Heart left ventricle (tissue), 16 donors: Measurements from ENCODE around the gene FAM120C. TPM values are rescaled to one million over a fixed set of nuclear protein-coding genes. Genes with fewer than 3 reads are reported as not detected.

Experiments
- ATAC-seq, 4 donors: fragments of 200-7000 bp; cut with Tn5 transposase; one replicate each; pipeline ENCODE4 v1.9.1; 2020 to 2022; ENCODE audit warnings: moderate library complexity in 4 of 4, mild to moderate bottlenecking in 3 of 4, moderate number of reproducible peaks in 1 of 4
- DNase-seq, 5 donors: peaks; one replicate each; pipeline ENCODE4 v3.0.0-alpha.2; 2020
- H3K27ac ChIP-seq, 12 donors: fragments of 200-600 bp; sonication (generic) in 4 of 12; one replicate each; pipeline versions ENCODE4 v1.5.0 to v1.8.0; 2016 to 2022; ENCODE audit warnings: mild to moderate bottlenecking in 2 of 12
- H3K27me3 ChIP-seq, 9 donors: fragments of 200-600 bp; sonication (generic) in 2 of 9; one replicate each; pipeline versions ENCODE4 v1.5.1 to v1.8.0; 2016 to 2022; ENCODE audit warnings: mild to moderate bottlenecking in 3 of 9
- H3K36me3 ChIP-seq, 9 donors: fragments of 200-600 bp; sonication (generic) in 2 of 9; one replicate each; pipeline versions ENCODE4 v1.5.0 to v1.8.0; 2018 to 2022; ENCODE audit warnings: mild to moderate bottlenecking in 2 of 9
- H3K4me1 ChIP-seq, 12 donors: fragments of 200-600 bp; sonication (generic) in 4 of 12; one replicate each; pipeline versions ENCODE4 v1.5.0 to v1.8.0; 2016 to 2022; ENCODE audit warnings: mild to moderate bottlenecking in 3 of 12
- H3K4me3 ChIP-seq, 12 donors: fragments of 200-600 bp; sonication (generic) in 4 of 12; one replicate each; pipeline versions ENCODE4 v1.5.0 to v1.8.0; 2017 to 2022; ENCODE audit warnings: mild to moderate bottlenecking in 9 of 12, moderate library complexity in 4 of 12
- H3K9me3 ChIP-seq, 12 donors: fragments of 200-600 bp; sonication (generic) in 4 of 12; one replicate each; pipeline versions ENCODE4 v1.5.0 to v1.8.0; 2016 to 2022; ENCODE audit warnings: mild to moderate bottlenecking in 1 of 12
- POLR2A ChIP-seq, 2 donors: fragments of 450-650 bp; IDR thresholded peaks; one replicate each; pipeline ENCODE4 v1.6.1; 2017; ENCODE audit warnings: antibody characterized with exemption in 2 of 2, mild to moderate bottlenecking in 2 of 2, moderate library complexity in 2 of 2
- WGBS, 4 donors: extraction: QIAGEN DNeasy Blood & Tissue Kit in 2 of 4; methylation state at CpG; one replicate each; pipeline versions ENCODE4 v1.1.5 to v1.1.7; 2013 to 2018; 5-methylcytosine and 5-hydroxymethylcytosine counted together
- intact Hi-C, 10 donors: fragments of 100-400 bp; cut with DNase I; formaldehyde crosslinking; loops; one replicate each; pipeline versions ENCODE4 v1.11.1 to v1.14.2; 2022
- polyA plus RNA-seq, 2 donors: library from polyadenylated mRNA; stranded (reverse); fragments of 200-250 nt; gene quantifications; one replicate each; pipeline ENCODE4 v1.2.3, GENCODE V29; 2013
- total RNA-seq, 9 donors: library from RNA; depleted of rRNA in 2 of 9; stranded (reverse); fragments of >200 nt in 2 of 9; fragmentation: NEBNext Ultra II Directional in 3 of 9; extraction: Animal tissue kit (Norgen Biotek cat#: 25700) in 3 of 9; gene quantifications; one replicate each; pipeline versions ENCODE4 v1.1.0 to v1.2.4, GENCODE V29; 2016 to 2023
- TF ChIP-seq, protein P1 (sequence below), 12 donors: fragments of 200-600 bp; sonication (generic) in 4 of 12; IDR thresholded peaks; one replicate each; pipeline versions ENCODE4 v1.5.0 to v1.8.0; 2018 to 2022; ENCODE audit warnings: antibody characterized with exemption in 12 of 12, mild to moderate bottlenecking in 5 of 12
- donor health status: ischemic (EF 13 %, LVEDD 7.1; RV severe dilation, severe dysfunction).
- donor health status: healthy with polysubstance abuse.
- donor health status: DM: no; HTN: yes; CAD: no.
- donor health status: DM: no; HTN: no; CAD: no.
- donor health status: ischemic (EF 25% LVEDD 6.9; RV normal size, moderate dysfunction).
- donor health status: ischemic (EF 25% LVEDD 5.7; RV mildly dilated, moderate dysfunction).
- donor health status: healthy.
- donor health status: DM: yes; HTN: yes; CAD: no.
- donor health status: ischemic (EF 35%, LVEDD 5.7; RV mildly dilated, moderate dysfunction).
- donor health status: nonischemic (EF 11% LVEDD 7.7; RV severe dilation, severe dysfunction).
- donor health status: DM: yes; HTN: yes; CAD: no.
- donor health status: PGD.
- donor health status: ischemic (EF 29% LVEDD 5.4; RV normal size, mild dysfunction).
- donor health status: nonischemic (EF 23%, LVEDD 6.1; RV moderate dilation, normal function).

FAM120C gene
- total and polyA plus RNA-seq, 11 donors: 2.1 to 8.8 (median 5.8) TPM

DNA sequence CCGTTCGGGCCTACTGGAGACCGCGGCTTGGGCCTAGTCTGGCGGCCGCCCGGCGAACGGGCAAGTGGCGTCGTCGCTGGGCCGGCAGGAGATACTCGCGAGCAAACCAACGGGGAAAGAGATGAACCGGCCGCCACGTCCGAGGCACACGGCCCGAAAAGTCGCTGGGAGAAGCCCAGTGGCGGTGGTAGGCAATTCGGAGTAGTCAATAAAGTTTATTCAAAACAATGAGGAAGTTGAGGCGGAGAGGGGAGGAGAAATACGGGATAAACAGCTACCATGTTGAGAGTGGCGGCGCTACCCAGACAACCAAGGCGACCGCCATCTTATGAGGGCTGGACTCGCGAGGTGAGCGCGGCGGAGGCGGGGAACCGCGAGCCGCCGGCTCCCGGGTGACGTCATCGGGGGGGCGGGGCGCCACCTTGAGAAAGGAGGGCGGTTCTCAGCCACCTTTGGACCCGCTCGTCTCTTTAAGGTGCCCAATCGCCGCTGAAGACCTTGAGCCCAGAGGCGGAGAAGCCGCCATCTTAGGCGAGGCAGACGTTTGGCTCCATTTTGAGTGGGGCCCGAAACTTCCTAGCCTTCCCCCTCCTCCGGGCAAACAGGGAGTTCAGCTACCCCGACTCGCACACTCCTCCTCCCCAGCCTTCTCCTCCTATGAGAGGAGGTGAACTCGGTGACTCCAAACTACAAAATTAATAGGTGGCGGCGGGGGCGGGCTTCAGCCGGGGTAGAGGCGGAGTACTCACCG, 138.8 kb downstream of the FAM120C start, which contains the start of gene PHF8:
TSS of gene PHF8 (minus strand) at position 348 of the 751 bp plus-strand sequence. CDS start 1,745 bp downstream, outside the sequence.
- intact Hi-C loops: loop anchor here in 6 of 10 donors (2.0 to 10.0 kb wide), 7 partner anchors 138 to 1120 kb away; partner anchors contain the start of genes FAM120C (in 4 of the 6), HUWE1 (in 2 of the 6), APEX2 (in 1 of the 6) and MAGED2 (in 1 of the 6)
- H3K36me3 ChIP-seq: peaks cover 0 to 27% (median 13%) of the 10 kb centered on the region in 9 donors
- peak; percentile 94 to 96 (median 95) for DNase-seq
- TF ChIP-seq, protein P1, sequence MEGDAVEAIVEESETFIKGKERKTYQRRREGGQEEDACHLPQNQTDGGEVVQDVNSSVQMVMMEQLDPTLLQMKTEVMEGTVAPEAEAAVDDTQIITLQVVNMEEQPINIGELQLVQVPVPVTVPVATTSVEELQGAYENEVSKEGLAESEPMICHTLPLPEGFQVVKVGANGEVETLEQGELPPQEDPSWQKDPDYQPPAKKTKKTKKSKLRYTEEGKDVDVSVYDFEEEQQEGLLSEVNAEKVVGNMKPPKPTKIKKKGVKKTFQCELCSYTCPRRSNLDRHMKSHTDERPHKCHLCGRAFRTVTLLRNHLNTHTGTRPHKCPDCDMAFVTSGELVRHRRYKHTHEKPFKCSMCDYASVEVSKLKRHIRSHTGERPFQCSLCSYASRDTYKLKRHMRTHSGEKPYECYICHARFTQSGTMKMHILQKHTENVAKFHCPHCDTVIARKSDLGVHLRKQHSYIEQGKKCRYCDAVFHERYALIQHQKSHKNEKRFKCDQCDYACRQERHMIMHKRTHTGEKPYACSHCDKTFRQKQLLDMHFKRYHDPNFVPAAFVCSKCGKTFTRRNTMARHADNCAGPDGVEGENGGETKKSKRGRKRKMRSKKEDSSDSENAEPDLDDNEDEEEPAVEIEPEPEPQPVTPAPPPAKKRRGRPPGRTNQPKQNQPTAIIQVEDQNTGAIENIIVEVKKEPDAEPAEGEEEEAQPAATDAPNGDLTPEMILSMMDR (IDR thresholded peaks at IDR 0.05): no peak
- TF ChIP-seq POLR2A (IDR thresholded peaks at IDR 0.05): no peak
- peak within 1 kb of the TSS; percentile 88 to 99 (median 96) for H3K27ac ChIP-seq
- H3K4me1 ChIP-seq: peaks cover 0 to 6% (median 0%) of the 10 kb centered on the region in 12 donors
- H3K9me3 ChIP-seq: no peaks in the 10 kb centered on the region
- H3K4me3 ChIP-seq: peak within 1 kb of the TSS; percentile 48 to 98 (median 79)
- ATAC-seq: peak; percentile 92 to 95 (median 95)
- H3K27me3 ChIP-seq: no peaks in the 10 kb centered on the region
- 0 to 44% (median 20%) methylated on average over 56 to 66 of the region's 66 CpGs for WGBS, 4 donors

DNA sequence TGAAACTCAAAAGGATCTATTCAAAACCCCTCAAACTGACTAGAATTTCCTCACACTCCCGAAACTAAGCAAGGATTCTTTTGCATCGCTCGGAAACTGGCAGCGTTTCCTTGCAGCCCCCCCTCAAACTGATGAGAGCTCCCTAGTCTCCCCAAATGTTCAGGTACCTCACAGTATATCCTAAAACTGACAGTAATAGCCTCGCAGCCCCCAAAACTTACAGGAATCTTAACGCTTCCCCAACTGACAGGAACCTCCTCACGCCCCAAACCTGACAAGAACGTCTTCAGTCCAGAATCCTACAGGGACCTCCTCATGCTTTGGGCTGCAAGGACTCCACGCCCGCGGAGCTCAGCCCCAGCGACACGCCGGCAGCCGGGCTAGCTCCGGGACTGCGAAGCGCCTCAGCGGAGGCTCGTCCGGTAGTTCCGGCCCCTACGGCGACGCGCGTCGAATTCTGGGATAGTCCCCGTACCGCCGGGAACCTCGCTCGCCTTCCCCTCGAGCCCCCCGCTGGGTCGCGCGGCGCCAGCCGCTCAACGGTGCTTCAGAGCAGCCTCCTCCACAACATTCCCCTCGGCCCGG, 139.4 kb downstream of the FAM120C start:
- Histone ChIP-seq H3K27ac (peak overlapping the region; percentile 88 to 99 (median 96)), H3K9me3 (no peaks in the 10 kb centered on the region), H3K36me3 (peaks cover 0 to 34% (median 20%) of the 10 kb centered on the region in 9 donors), H3K4me1 (peaks cover 0 to 6% (median 0%) of the 10 kb centered on the region in 12 donors), H3K27me3 (no peaks in the 10 kb centered on the region), H3K4me3 (peak overlapping the region; percentile 48 to 98 (median 79))
- intact Hi-C loops: loop anchor here in 6 of 10 donors (2.0 to 10.0 kb wide), 7 partner anchors 139 to 1121 kb away; partner anchors contain the start of genes FAM120C (in 4 of the 6), HUWE1 (in 2 of the 6), APEX2 (in 1 of the 6) and MAGED2 (in 1 of the 6)
- peak; percentile 45 to 70 (median 54) for ATAC-seq
- 0 to 42% (median 19%) methylated on average over 26 to 43 of the region's 43 CpGs for WGBS, 4 donors
- peak; percentile 23 to 74 (median 52) for DNase-seq
- no peak for TF ChIP-seq POLR2A (IDR thresholded peaks at IDR 0.05)
- TF ChIP-seq, protein P1 (IDR thresholded peaks at IDR 0.05): no peak

DNA sequence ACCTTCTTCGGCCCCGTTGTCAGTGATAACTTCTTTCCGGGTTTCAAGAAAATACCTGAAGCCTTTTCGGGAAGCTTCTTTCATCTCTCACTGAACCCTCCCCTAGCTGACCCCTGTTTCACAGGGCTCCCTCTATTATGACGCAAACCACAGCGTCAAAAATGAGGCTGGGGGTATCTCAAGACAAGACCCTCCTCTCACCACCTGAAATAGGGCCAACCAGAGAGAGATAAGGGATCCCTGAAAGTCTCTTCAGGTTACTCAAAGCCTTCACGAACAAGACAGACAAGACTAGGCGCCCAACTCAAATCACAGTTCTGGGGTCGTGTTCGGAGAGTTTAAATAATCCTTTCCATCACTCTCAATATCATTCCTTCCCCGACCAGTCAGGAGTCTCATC, 140.0 kb downstream of the FAM120C start:
- DNase-seq (no peak), ATAC-seq (no peak)
- WGBS, 4 donors: 0 to 49% (median 18%) methylated on average over 11 of the region's 11 CpGs
- H3K4me1 ChIP-seq: peaks cover 0 to 6% (median 0%) of the 10 kb centered on the region in 12 donors
- TF ChIP-seq, protein P1 (IDR thresholded peaks at IDR 0.05): no peak
- TF ChIP-seq POLR2A (IDR thresholded peaks at IDR 0.05): no peak
- peaks cover 0 to 40% (median 20%) of the 10 kb centered on the region in 9 donors for H3K36me3 ChIP-seq
- intact Hi-C loops: loop anchor here in 6 of 10 donors (5.0 to 10.0 kb wide), 6 partner anchors 139 to 1122 kb away; partner anchors contain the start of genes FAM120C (in 3 of the 6), HUWE1 (in 2 of the 6), APEX2 (in 1 of the 6) and MAGED2 (in 1 of the 6)
- peak overlapping the region in 11 of 12 donors; percentile 88 to 99 (median 95) for H3K27ac ChIP-seq
- no peaks in the 10 kb centered on the region for H3K27me3 ChIP-seq
- peak overlapping the region; percentile 48 to 98 (median 79) for H3K4me3 ChIP-seq
- H3K9me3 ChIP-seq: no peaks in the 10 kb centered on the region
